GM19452 (cell line): ENCODE measurements around the gene PRSS36.
"Not testable (repeated sequence)": the region's sequence is repeated elsewhere in the genome, so short reads cannot be mapped to it uniquely, and the experiment has no call there.

Source experiments
- ATAC-seq: cut with Tn5 transposase; IDR thresholded peaks from one replicate; pipeline ENCODE4 v1.9.1; 2021; ENCODE audit not compliant: unreplicated experiment

Gene PRSS36

GRCh38 chr16:31142109-31143010 lies 7.5 kb downstream of the PRSS36 start:
- peak; percentile 83 for ATAC-seq

DNA sequence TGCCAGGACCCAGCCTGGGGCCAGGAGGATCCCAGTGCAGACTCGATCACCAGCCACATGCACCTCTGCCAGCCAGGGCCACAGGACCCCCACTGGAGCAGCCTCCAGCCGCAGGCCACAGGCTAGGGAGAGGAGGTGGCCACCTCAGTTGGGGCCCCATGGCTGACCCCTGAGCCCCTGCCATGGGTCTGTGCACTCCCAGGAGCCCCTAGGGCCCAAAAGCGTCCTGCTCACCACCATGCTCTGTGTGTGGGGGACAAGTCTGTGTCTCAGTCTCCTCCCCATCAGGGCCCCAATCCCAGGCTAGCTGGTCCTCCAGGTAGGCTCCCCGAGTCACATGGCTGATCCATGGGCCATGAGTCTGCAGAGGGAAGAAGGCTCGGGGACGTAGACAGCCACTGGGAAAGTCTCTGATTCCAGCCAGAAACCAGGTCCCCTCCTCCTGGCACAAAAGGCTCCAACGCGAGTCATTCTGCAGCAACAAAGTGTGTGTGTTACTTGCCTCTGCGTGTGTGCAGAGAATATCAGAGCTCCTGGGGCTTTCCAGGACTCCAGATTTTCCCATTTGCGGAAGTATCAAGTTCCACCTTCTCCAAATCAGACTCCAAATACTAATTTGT lies 8.3 kb downstream of the PRSS36 start:
- ATAC-seq = no peak

- not testable (repeated sequence) for ATAC-seq
Measured at GRCh38 chr16:31141071-31141469, 8.8 kb downstream of the PRSS36 start.

GRCh38 chr16:31138621-31139578 lies 11.0 kb downstream of the PRSS36 start:
- no peak for ATAC-seq

DNA sequence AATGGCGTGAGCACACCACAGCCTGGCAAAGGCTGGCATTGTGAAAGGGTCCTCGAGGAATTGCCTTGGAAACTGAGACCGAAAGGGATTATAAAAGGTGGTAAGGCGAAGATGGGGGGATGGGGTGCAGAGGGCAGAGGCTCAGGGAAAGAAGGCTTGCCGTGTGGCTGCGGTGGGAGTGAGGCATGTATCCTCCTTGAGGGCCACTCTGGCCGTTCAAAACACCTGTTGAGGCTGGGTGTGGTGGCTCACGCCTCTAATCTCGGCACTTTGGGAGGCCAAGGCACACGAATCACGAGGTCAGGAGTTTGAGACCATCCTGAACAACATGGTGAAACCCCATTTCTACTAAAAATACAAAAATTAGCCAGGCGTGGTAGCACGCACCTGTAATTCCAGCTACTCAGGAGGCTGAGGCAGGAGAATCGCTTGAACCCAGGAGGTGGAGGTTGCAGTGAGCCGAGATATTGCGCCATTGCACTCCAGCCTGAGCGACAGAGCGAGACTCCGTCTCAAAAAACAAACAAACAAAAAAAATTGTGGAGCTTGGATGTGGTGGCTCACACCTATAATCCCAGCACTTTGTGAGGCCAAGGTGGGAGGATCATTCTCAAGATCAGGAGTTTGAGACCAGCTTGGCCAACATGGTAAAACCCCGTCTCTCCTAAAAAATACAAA lies 12.9 kb downstream of the PRSS36 start:
- not testable (repeated sequence) for ATAC-seq

- no peak for ATAC-seq
Measured at GRCh38 chr16:31136287-31136662, 13.6 kb downstream of the PRSS36 start.

- ATAC-seq = no peak
Measured at GRCh38 chr16:31135535-31136286, 14.2 kb downstream of the PRSS36 start, which contains the start of gene PRSS8. TSS of gene PRSS8 (minus strand) at chr16:31135727. CDS start at chr16:31135498, 229 bp downstream.

DNA sequence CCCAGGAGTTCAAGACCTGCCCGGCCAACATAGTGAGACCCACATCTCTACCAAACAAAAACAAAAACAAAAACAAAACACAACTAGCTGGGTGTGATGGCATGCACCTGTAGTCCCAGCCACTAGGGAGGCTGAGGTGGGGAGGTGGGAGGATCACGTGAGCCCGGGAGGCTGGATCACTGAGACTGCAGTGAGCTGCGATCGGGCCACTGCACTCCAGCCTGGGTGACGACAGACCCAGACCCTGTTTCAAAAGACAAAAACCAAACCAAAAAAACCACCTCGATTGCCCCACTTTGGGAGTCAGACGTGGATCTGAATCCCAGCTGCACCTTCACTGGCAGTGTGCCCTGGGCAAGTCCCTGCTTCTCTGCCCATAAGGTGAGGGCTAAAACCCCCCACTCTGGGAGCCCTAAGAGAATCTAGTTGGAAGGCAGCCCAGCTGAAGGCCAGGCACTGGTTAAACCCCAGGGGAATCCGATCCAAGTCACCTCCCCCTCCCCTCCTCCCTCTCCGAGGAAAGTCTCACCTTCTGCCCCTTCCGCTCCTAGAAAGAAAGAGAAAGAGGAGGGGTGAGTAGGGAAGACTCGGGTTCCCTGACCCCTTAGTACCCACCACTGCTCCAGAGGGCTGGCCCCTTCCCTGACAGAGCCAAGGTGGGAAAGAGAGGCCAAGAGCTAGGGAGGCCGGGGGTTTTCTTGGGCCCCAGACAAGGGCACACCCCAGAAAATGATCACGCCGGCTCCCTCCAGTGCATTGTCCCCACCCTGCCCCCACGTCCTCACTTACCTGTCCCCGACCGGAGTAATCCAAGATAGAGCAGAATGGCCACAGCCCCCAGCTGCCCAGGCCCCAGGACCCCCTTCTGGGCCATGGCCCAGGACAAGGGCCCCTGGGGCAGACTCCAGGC lies 15.0 kb downstream of the PRSS36 start:
- no peak for ATAC-seq

- no peak for ATAC-seq
Measured at GRCh38 chr16:31134091-31134571, 15.7 kb downstream of the PRSS36 start.

GRCh38 chr16:31133046-31133501 lies 16.8 kb downstream of the PRSS36 start:
- no peak for ATAC-seq

GRCh38 chr16:31132303-31132979 lies 17.4 kb downstream of the PRSS36 start:
- no peak for ATAC-seq

DNA sequence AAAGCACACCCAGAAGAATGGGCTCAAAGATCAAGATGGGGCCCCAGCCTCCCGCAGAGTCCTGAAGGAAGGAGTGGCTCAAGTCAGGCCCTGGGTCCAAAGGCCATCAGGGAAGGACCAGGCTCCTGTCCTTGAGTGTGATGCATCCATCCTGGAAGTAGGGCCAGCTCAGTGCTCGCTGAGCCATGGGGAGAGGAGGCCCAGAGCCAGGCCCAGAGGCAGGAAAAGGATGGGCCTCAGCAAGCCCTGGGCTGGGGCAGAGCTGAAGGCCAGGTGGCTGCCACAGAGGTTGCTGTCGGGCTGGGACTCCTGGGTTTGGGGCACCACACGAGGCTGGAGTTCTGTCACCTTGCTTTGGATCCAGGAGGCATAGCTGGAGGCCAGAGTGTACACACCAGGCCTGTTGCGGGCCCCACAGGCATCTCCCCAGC lies 18.0 kb downstream of the PRSS36 start:
- no peak for ATAC-seq

DNA sequence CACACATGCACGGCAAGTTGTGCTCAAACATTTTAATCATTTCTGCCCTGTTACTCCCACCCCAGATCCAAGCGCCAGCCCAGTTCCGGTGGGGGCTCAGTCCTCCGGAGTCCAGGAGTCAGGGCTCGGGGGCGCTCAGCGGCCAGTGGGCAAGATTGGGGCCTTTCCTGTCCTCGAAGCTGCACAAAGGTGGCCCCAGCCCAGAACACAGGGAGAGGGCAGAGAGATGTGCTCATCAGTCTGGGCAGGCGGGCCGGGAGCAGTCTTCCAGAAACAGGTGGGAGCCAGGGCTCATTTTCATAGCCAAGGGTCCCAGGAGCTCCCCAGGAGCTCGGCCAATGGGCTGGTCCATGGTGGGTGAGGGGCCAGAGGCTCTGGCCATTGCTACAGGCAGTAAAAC lies 18.4 kb downstream of the PRSS36 start:
- no peak for ATAC-seq

DNA sequence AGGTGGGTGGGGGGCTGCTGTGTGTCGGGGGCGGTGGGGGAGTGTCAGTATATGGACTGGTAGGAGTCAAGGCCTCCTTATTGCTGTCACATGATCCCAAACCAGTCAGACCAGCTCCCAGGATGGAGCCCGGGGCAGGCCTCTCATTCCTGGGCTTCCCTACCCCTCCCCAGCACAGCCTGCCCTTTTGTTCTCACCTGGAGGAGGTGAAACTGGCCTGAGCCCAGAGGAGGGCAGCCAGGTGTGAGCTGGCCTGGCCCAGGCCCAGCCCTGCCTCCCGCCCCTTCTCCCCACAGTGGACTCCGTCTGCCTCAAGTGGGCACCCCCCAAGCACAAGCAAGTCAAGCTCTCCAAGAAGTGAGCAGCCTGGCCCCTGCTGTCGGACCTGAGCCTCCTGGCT lies 19.0 kb downstream of the PRSS36 start:
- no peak for ATAC-seq

DNA sequence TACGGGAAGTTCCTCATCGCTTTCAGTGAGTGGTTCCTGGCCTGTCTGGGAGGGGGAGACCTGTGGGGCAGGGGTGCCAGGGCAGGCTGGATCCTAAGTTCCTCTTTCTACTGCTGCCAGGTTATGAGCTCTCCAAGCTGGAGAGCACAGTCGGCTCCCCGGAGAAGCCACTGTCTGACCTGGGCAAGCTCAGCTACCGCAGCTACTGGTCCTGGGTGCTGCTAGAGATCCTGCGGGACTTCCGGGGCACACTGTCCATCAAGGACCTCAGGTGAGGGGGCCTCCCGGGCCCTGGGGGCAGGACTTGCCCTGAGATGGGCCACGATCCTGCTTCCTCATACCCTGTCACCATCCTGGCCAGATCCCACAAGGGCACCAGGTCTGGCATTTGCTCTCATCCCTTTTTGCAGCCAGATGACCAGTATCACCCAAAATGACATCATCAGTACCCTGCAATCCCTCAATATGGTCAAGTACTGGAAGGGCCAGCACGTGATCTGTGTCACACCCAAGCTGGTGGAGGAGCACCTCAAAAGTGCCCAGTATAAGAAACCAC lies 19.5 kb downstream of the PRSS36 start:
- ATAC-seq = no peak

- ATAC-seq = no peak
Measured at GRCh38 chr16:31129568-31130335, 20.1 kb downstream of the PRSS36 start.
